ENCODE results near the gene DNAJC8.

DNAJC8 gene

DNA sequence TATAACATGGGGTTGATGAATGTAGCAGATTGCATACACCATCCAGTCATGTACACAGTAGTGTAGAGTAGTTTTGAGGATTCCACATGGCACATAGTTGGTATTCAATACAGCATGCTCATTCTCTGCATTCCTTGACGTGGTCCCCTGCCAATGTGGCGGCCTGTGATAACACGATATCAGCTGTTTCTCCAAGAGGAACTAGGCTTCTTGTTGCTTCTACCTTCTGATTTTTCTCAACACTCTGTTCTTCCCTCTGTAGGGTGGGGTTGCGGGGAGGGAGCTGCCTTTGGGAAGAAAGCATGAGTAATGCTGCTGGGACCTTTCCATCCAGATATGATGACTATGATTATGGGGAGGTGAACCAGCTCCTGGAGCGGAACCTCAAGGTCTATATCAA lies 45.9 kb upstream of the DNAJC8 start:
- H3K9me3 Mint-ChIP-seq: no peaks in the 10 kb centered on the region
- TF ChIP-seq, protein P1, sequence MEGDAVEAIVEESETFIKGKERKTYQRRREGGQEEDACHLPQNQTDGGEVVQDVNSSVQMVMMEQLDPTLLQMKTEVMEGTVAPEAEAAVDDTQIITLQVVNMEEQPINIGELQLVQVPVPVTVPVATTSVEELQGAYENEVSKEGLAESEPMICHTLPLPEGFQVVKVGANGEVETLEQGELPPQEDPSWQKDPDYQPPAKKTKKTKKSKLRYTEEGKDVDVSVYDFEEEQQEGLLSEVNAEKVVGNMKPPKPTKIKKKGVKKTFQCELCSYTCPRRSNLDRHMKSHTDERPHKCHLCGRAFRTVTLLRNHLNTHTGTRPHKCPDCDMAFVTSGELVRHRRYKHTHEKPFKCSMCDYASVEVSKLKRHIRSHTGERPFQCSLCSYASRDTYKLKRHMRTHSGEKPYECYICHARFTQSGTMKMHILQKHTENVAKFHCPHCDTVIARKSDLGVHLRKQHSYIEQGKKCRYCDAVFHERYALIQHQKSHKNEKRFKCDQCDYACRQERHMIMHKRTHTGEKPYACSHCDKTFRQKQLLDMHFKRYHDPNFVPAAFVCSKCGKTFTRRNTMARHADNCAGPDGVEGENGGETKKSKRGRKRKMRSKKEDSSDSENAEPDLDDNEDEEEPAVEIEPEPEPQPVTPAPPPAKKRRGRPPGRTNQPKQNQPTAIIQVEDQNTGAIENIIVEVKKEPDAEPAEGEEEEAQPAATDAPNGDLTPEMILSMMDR (IDR thresholded peaks at IDR 0.05; ENCODE audit: unreplicated experiment in 3 of 3): no peak
- peaks cover 58% of the 10 kb centered on the region for H3K36me3 Mint-ChIP-seq (ENCODE audit: low read depth)
- H3K27ac Mint-ChIP-seq: no peak overlapping the region
- H3K27me3 Mint-ChIP-seq (ENCODE audit: low read depth): no peaks in the 10 kb centered on the region
- no peaks in the 10 kb centered on the region for H3K4me1 Mint-ChIP-seq
- H3K4me3 Mint-ChIP-seq: no peak overlapping the region

DNA sequence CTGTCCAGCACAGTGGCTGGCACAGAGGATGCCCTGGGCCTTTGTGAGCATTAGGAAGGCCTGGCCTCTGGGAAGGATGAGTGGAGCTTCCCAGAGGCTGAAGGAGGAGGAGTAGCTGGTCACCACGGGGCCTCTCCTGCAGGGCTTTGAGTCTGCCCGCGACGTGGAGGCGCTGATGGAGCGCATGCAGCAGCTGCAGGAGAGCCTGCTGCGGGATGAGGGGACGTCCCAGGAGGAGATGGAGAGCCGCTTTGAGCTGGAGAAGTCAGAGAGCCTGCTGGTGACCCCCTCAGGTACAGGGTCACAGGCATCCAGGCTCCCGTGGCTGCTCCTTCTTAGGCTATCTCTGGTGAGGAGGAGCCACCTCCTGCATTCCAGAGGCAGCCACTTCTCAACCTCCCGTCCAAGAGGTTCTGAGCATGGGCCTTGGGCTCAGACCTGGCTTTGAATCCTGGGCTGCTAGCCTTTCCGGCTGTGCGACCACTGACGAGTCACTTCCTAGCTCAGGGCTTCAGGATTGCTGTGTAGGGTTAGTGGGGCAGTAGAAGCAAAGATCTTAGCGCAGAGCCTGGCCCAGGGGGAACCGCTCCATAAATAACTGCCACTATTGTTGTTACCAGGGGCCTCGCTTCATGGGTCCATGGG lies 40.5 kb upstream of the DNAJC8 start:
- Mint-ChIP-seq H3K9me3 (no peaks in the 10 kb centered on the region), H3K27me3 (ENCODE audit: low read depth) (no peaks in the 10 kb centered on the region), H3K4me1 (no peaks in the 10 kb centered on the region), H3K27ac (no peak overlapping the region), H3K36me3 (ENCODE audit: low read depth) (peaks cover 43% of the 10 kb centered on the region), H3K4me3 (no peak overlapping the region)
- TF ChIP-seq, protein P1 (IDR thresholded peaks at IDR 0.05; ENCODE audit: unreplicated experiment in 3 of 3): no peak

DNA sequence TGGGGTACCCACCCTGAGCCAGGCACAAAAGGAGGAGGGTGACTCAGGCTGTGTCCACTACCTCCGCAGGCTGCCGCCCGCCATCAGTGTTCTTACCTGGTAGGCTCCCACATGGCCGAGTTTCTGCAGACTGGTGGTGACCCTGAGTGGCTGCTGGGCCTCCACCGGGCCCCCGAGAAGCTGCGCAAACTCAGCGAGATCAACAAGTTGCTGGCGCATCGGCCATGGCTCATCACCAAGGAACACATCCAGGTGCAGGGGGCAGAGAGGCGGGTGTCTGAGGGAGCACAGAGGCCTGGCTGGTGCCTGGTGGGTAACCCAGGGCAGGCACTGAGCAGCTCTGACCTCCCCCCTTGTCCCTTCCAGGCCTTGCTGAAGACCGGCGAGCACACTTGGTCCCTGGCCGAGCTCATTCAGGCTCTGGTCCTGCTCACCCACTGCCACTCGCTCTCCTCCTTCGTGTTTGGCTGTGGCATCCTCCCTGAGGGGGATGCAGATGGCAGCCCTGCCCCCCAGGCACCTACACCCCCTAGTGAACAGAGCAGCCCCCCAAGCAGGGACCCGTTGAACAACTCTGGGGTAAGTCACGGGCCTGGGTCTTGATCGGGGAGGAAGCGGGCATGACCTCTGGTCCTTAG lies 39.5 kb upstream of the DNAJC8 start:
- Mint-ChIP-seq H3K9me3 (no peaks in the 10 kb centered on the region), H3K27ac (no peak overlapping the region), H3K27me3 (ENCODE audit: low read depth) (no peaks in the 10 kb centered on the region), H3K4me3 (no peak overlapping the region), H3K4me1 (peaks cover 6% of the 10 kb centered on the region), H3K36me3 (ENCODE audit: low read depth) (peaks cover 35% of the 10 kb centered on the region)
- TF ChIP-seq, protein P1 (IDR thresholded peaks at IDR 0.05; ENCODE audit: unreplicated experiment in 3 of 3): no peak

DNA sequence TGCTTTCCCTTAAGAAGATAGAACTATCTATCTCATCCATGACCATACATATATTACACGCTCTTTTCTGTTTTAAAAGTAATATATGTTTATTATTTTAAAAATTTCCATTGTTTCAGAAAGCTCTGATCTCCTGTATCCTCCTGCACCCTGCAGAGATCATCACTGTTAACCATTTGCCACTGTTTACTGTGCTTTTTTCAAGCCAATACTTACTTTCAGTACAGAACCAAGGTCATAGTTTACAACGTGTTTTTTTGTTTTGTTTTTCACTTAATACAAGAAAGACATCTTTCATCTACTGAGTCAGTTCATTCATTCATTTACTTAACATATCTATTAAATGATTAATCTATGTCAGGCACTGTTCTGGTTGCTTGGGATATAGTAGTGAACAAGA lies 36.7 kb upstream of the DNAJC8 start:
- Mint-ChIP-seq H3K36me3 (ENCODE audit: low read depth) (peaks cover 26% of the 10 kb centered on the region), H3K27me3 (ENCODE audit: low read depth) (no peaks in the 10 kb centered on the region), H3K4me1 (peaks cover 21% of the 10 kb centered on the region), H3K9me3 (no peaks in the 10 kb centered on the region), H3K27ac (no peak overlapping the region), H3K4me3 (no peak overlapping the region)
- TF ChIP-seq, protein P1 (IDR thresholded peaks at IDR 0.05; ENCODE audit: unreplicated experiment in 3 of 3): no peak

DNA sequence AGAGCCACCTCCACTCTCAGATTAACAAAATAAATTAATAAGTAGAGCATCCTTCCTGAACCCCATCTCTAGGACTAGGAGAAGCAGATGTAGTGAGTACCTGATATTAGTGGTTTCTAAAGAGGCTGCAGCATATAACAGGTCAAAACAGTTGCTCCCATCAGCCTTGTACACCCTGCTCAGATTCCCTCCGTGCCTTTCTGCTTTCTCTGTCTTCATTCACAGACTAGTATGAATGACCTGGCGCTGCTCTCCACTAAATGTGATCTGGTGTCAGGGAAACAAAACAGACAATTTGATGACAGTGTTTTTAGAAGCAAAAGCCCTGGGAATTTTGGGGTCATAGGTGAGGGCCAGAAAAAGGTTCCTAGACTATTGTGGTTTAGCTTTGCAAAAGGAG lies 34.8 kb upstream of the DNAJC8 start:
- peaks cover 11% of the 10 kb centered on the region for H3K36me3 Mint-ChIP-seq (ENCODE audit: low read depth)
- H3K4me3 Mint-ChIP-seq: no peak overlapping the region
- H3K27me3 Mint-ChIP-seq (ENCODE audit: low read depth): peaks cover 4% of the 10 kb centered on the region
- peak overlapping the region; percentile 26 to 77 (median 42) for H3K27ac Mint-ChIP-seq
- H3K4me1 Mint-ChIP-seq: peaks cover 26% of the 10 kb centered on the region
- H3K9me3 Mint-ChIP-seq: no peaks in the 10 kb centered on the region
- TF ChIP-seq, protein P1 (IDR thresholded peaks at IDR 0.05; ENCODE audit: unreplicated experiment in 3 of 3): no peak

DNA sequence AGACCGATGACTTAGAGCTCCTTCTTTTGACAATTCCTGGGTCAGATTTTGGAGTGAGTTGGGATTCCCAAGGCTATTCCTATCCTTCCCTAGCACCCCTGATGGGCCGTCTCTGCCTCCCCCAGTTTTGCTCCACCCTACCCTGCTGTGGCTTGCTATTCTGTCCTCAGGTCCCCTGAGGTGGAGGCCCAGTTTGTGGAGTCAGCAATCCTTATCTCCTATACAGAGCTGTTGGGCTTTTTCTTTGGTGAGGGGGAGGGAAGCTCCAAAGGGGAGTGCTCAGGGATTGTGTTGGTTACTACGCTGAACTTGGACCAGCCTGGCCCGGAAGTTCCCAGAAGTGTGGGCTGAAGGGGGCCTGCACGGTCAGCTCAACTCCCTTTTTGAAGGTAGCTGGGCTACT lies 34.1 kb upstream of the DNAJC8 start:
- Mint-ChIP-seq H3K4me3 (peak overlapping the region in 2 of 3 experiments; percentile 35 to 51), H3K4me1 (peaks cover 26% of the 10 kb centered on the region), H3K36me3 (ENCODE audit: low read depth) (peaks cover 8% of the 10 kb centered on the region)

More for the DNA sequence above, 34.1 kb upstream of the DNAJC8 start:
- H3K27ac Mint-ChIP-seq: peak overlapping the region; percentile 79 to 94 (median 89)
- peaks cover 5% of the 10 kb centered on the region for H3K27me3 Mint-ChIP-seq (ENCODE audit: low read depth)
- TF ChIP-seq, protein P1 (IDR thresholded peaks at IDR 0.05; ENCODE audit: unreplicated experiment in 3 of 3): no peak
- H3K9me3 Mint-ChIP-seq: no peaks in the 10 kb centered on the region

All from nephron (organoid).